ENCODE results near the gene RBM41.
"Not testable (repeated sequence)": the region's sequence is repeated elsewhere in the genome, so short reads cannot be mapped to it uniquely, and the experiment has no call there.

The RBM41 gene

GRCh38 chrX:107118322-107119147, at the start of gene RBM41:
RBM41 (minus strand) TSS chrX:107118822; CDS start chrX:107118773, 49 bp downstream.
- no peaks in the 10 kb centered on the region for H3K9me3 Mint-ChIP-seq
- H3K36me3 Mint-ChIP-seq = peaks cover 12 to 14% of the 10 kb centered on the region in 2 donors
- peaks cover 5 to 27% of the 10 kb centered on the region in 2 donors for H3K4me1 Mint-ChIP-seq
- no peaks in the 10 kb centered on the region for H3K27me3 Mint-ChIP-seq
- H3K27ac Mint-ChIP-seq = peak within 1 kb of the TSS; percentile 98
- ATAC-seq (replicated peaks) = peak; percentile 100
- peak; percentile 66 for DNase-seq
- peak within 1 kb of the TSS; percentile 92 to 97 for H3K4me3 Mint-ChIP-seq

- no peaks in the 10 kb centered on the region for H3K36me3 Mint-ChIP-seq
- no peaks in the 10 kb centered on the region for H3K27me3 Mint-ChIP-seq
- no peaks in the 10 kb centered on the region for H3K4me1 Mint-ChIP-seq
- DNase-seq = no peak
- ATAC-seq (replicated peaks) = no peak
- H3K9me3 Mint-ChIP-seq = no peaks in the 10 kb centered on the region
- no peak overlapping the region for H3K4me3 Mint-ChIP-seq
- H3K27ac Mint-ChIP-seq = no peak overlapping the region
Observed at GRCh38 chrX:107168257-107168656, 49.6 kb upstream of the RBM41 start.

- H3K27ac Mint-ChIP-seq = no peak overlapping the region
- no peaks in the 10 kb centered on the region for H3K36me3 Mint-ChIP-seq
- no peaks in the 10 kb centered on the region for H3K4me1 Mint-ChIP-seq
- no peak for ATAC-seq (replicated peaks)
- H3K4me3 Mint-ChIP-seq = no peak overlapping the region
- DNase-seq = no peak
- no peaks in the 10 kb centered on the region for H3K27me3 Mint-ChIP-seq
- H3K9me3 Mint-ChIP-seq = no peaks in the 10 kb centered on the region
Observed at GRCh38 chrX:107167163-107167921, 48.7 kb upstream of the RBM41 start.

- not testable (repeated sequence) for H3K4me3 Mint-ChIP-seq; DNase-seq; H3K9me3 Mint-ChIP-seq; H3K36me3 Mint-ChIP-seq; H3K27me3 Mint-ChIP-seq; H3K4me1 Mint-ChIP-seq; H3K27ac Mint-ChIP-seq; ATAC-seq (replicated peaks)
Observed at GRCh38 chrX:107157618-107158017, 39.0 kb upstream of the RBM41 start.

GRCh38 chrX:107155621-107156430, 37.2 kb upstream of the RBM41 start:
- not testable (repeated sequence) for H3K27ac Mint-ChIP-seq; DNase-seq; H3K27me3 Mint-ChIP-seq; H3K4me1 Mint-ChIP-seq; H3K9me3 Mint-ChIP-seq; H3K36me3 Mint-ChIP-seq; ATAC-seq (replicated peaks)
- peak overlapping the region; percentile 48 to 50 for H3K4me3 Mint-ChIP-seq

GRCh38 chrX:107154787-107155620, 36.4 kb upstream of the RBM41 start:
- peak overlapping the region in 1 of 2 donors; percentile 48 for H3K4me3 Mint-ChIP-seq
- ATAC-seq (replicated peaks) = peak; percentile 38 to 43

GRCh38 chrX:107153005-107153404, 34.4 kb upstream of the RBM41 start:
- no peak overlapping the region for H3K4me3 Mint-ChIP-seq
- H3K27ac Mint-ChIP-seq = no peak overlapping the region
- no peaks in the 10 kb centered on the region for H3K9me3 Mint-ChIP-seq
- no peaks in the 10 kb centered on the region for H3K36me3 Mint-ChIP-seq
- peaks cover 0 to 2% of the 10 kb centered on the region in 2 donors for H3K4me1 Mint-ChIP-seq
- peaks cover 0 to 6% of the 10 kb centered on the region in 2 donors for H3K27me3 Mint-ChIP-seq
- DNase-seq (no peak), ATAC-seq (replicated peaks) (no peak)

More at GRCh38 chrX:107154787-107155620, 36.4 kb upstream of the RBM41 start:
- Mint-ChIP-seq H3K4me1 (peaks cover 0 to 2% of the 10 kb centered on the region in 2 donors), H3K9me3 (no peaks in the 10 kb centered on the region), H3K27me3 (peaks cover 0 to 6% of the 10 kb centered on the region in 2 donors), H3K27ac (no peak overlapping the region), H3K36me3 (no peaks in the 10 kb centered on the region)
- no peak for DNase-seq

GRCh38 chrX:107146670-107147069, 28.0 kb upstream of the RBM41 start:
- no peak overlapping the region for H3K27ac Mint-ChIP-seq
- DNase-seq (no peak), ATAC-seq (replicated peaks) (peak; percentile 31 to 34)
- H3K9me3 Mint-ChIP-seq = no peaks in the 10 kb centered on the region
- H3K4me1 Mint-ChIP-seq = no peaks in the 10 kb centered on the region
- no peak overlapping the region for H3K4me3 Mint-ChIP-seq
- no peaks in the 10 kb centered on the region for H3K27me3 Mint-ChIP-seq
- H3K36me3 Mint-ChIP-seq = no peaks in the 10 kb centered on the region

GRCh38 chrX:107135965-107136307, 17.3 kb upstream of the RBM41 start:
- no peak for ATAC-seq (replicated peaks)

GRCh38 chrX:107135049-107135964, 16.7 kb upstream of the RBM41 start:
- no peak for DNase-seq

More at GRCh38 chrX:107135965-107136307, 17.3 kb upstream of the RBM41 start:
- Mint-ChIP-seq H3K36me3 (no peaks in the 10 kb centered on the region), H3K27ac (no peak overlapping the region), H3K4me3 (no peak overlapping the region), H3K27me3 (no peaks in the 10 kb centered on the region), H3K9me3 (no peaks in the 10 kb centered on the region), H3K4me1 (no peaks in the 10 kb centered on the region)
- DNase-seq = no peak

GRCh38 chrX:107123750-107124149, 5.1 kb upstream of the RBM41 start:
- DNase-seq = no peak
- no peak for ATAC-seq (replicated peaks)
- H3K9me3 Mint-ChIP-seq = no peaks in the 10 kb centered on the region
- no peaks in the 10 kb centered on the region for H3K27me3 Mint-ChIP-seq
- no peaks in the 10 kb centered on the region for H3K4me1 Mint-ChIP-seq
- H3K4me3 Mint-ChIP-seq = no peak overlapping the region
- H3K36me3 Mint-ChIP-seq = no peaks in the 10 kb centered on the region
- H3K27ac Mint-ChIP-seq = no peak overlapping the region

More at GRCh38 chrX:107135049-107135964, 16.7 kb upstream of the RBM41 start:
- no peaks in the 10 kb centered on the region for H3K4me1 Mint-ChIP-seq
- no peaks in the 10 kb centered on the region for H3K27me3 Mint-ChIP-seq
- ATAC-seq (replicated peaks) = no peak
- H3K36me3 Mint-ChIP-seq = no peaks in the 10 kb centered on the region
- no peak overlapping the region for H3K27ac Mint-ChIP-seq
- H3K9me3 Mint-ChIP-seq = no peaks in the 10 kb centered on the region
- no peak overlapping the region for H3K4me3 Mint-ChIP-seq

- Mint-ChIP-seq H3K4me3 (peak overlapping the region in 1 of 2 donors; percentile 97), H3K36me3 (peaks cover 4 to 8% of the 10 kb centered on the region in 2 donors), H3K27me3 (no peaks in the 10 kb centered on the region), H3K27ac (no peak overlapping the region), H3K9me3 (no peaks in the 10 kb centered on the region), H3K4me1 (peaks cover 3 to 19% of the 10 kb centered on the region in 2 donors)
- DNase-seq (no peak), ATAC-seq (replicated peaks) (no peak)
Observed at GRCh38 chrX:107119283-107119682, 661 bp upstream of the RBM41 start.

GRCh38 chrX:107117993-107118321, 665 bp downstream of the RBM41 start:
- peak overlapping the region; percentile 92 to 97 for H3K4me3 Mint-ChIP-seq
- ATAC-seq (replicated peaks) = no peak
- peak overlapping the region; percentile 20 for H3K27ac Mint-ChIP-seq
- no peak for DNase-seq
- peaks cover 5 to 27% of the 10 kb centered on the region in 2 donors for H3K4me1 Mint-ChIP-seq
- H3K9me3 Mint-ChIP-seq = no peaks in the 10 kb centered on the region
- no peaks in the 10 kb centered on the region for H3K27me3 Mint-ChIP-seq
- H3K36me3 Mint-ChIP-seq = peaks cover 13 to 14% of the 10 kb centered on the region in 2 donors

Data from stimulated activated naive B cell treated with anti-CD40 and anti-IgM and Interleukin-4, amounts not matched to agents 10 μg/mL and 1 μg/mL and 100 μg/mL, for 72 hours (primary cell).